ENCODE data around the gene REXO4.

DNA sequence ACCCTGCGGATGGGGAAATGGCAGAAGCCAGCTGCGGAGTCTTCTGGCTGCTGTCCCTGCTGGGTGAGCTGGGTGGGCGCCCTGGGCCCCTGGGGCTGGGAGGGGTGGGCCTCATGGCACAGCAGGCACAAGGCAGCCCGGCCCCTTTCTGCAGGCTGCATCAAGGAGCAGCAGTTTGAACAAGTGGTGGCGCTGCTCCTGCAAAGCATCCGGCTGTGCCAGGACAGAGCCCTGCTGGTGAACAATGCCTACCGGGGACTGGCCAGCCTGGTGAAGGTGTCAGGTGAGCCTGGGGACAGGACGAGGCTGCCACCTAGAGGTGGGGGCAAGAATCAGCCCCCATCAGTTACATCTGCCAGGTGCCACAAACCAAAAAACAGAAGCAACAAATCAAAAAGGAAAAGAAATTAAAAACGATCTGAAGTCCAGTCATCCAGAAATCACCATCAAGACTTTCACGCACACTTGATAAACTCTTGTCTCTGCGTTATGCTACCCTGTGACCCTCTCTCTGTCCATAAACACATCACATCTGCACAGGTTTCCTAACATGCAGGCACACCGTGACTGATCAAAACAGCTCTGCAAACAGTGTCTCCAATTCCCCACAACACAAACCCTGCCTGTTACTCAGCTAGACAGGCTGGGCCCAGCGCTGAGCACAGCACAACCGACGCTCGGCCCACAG lies 13.9 kb downstream of the REXO4 start:
- TF ChIP-seq, protein P1, sequence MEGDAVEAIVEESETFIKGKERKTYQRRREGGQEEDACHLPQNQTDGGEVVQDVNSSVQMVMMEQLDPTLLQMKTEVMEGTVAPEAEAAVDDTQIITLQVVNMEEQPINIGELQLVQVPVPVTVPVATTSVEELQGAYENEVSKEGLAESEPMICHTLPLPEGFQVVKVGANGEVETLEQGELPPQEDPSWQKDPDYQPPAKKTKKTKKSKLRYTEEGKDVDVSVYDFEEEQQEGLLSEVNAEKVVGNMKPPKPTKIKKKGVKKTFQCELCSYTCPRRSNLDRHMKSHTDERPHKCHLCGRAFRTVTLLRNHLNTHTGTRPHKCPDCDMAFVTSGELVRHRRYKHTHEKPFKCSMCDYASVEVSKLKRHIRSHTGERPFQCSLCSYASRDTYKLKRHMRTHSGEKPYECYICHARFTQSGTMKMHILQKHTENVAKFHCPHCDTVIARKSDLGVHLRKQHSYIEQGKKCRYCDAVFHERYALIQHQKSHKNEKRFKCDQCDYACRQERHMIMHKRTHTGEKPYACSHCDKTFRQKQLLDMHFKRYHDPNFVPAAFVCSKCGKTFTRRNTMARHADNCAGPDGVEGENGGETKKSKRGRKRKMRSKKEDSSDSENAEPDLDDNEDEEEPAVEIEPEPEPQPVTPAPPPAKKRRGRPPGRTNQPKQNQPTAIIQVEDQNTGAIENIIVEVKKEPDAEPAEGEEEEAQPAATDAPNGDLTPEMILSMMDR (IDR thresholded peaks at IDR 0.05): peak; percentile 52 to 90 (median 66)
- no peak for TF ChIP-seq POLR2A (IDR thresholded peaks at IDR 0.05)

Data from esophagus squamous epithelium (tissue), 4 donors.